Thyroid gland (tissue), 4 donors: ENCODE data around the gene PAX3. TPM values are rescaled to one million over a fixed set of nuclear protein-coding genes. Genes with fewer than 3 reads are reported as not detected.

Experiments used
- DNase-seq, 2 donors: peaks; one replicate each; pipeline ENCODE4 v3.0.0-alpha.2; 2019
- H3K27ac ChIP-seq, 3 donors: fragments of 200-600 bp; sonication (generic); 1 replicate in 2 of 3; 2 replicates in 1 of 3; pipeline ENCODE4 v1.5.1; 2016 to 2019; ENCODE audit warnings: mild to moderate bottlenecking in 1 of 3, moderate library complexity in 1 of 3
- H3K27me3 ChIP-seq: fragments of 200-600 bp; sonication (generic); one replicate; pipeline ENCODE4 v1.5.1; 2019
- H3K36me3 ChIP-seq, 2 donors: fragments of 200-600 bp; sonication (generic); one replicate each; pipeline ENCODE4 v1.5.1; 2016 to 2019
- H3K4me1 ChIP-seq, 2 donors: fragments of 200-600 bp; sonication (generic); one replicate each; pipeline ENCODE4 v1.5.1; 2017 to 2019
- H3K4me3 ChIP-seq, 3 donors: fragments of 200-600 bp; sonication (generic); replicated peaks in 1 of 3; 1 replicate in 2 of 3; 2 replicates in 1 of 3; pipeline ENCODE4 v1.5.1; 2016; ENCODE audit warnings: mild to moderate bottlenecking in 1 of 3
- H3K9me3 ChIP-seq: fragments of 200-600 bp; sonication (generic); one replicate; pipeline ENCODE4 v1.5.1; 2017
- POLR2A ChIP-seq, 2 donors: fragments of 450-650 bp; IDR thresholded peaks; one replicate each; pipeline ENCODE4 v1.6.1; 2017; ENCODE audit warnings: antibody characterized with exemption in 2 of 2, mild to moderate bottlenecking in 2 of 2, moderate library complexity in 1 of 2
- WGBS, 2 donors: methylation state at CpG; one replicate each; pipeline ENCODE4 v1.1.5; 2017; 5-methylcytosine and 5-hydroxymethylcytosine counted together
- intact Hi-C: fragments of 100-400 bp; cut with DNase I; formaldehyde crosslinking; loops from one replicate; pipeline ENCODE4 v1.15.1; 2023
- total RNA-seq, 4 donors: library from RNA; depleted of rRNA; stranded (reverse); fragments of >200 nt; gene quantifications; one replicate each; pipeline ENCODE4 v1.2.3, GENCODE V29; 2016
- TF ChIP-seq, protein P1 (sequence below), 6 experiments: fragments of 200-600 bp in 3 of 6; fragments of 450-650 bp in 3 of 6; sonication (generic) in 3 of 6; IDR thresholded peaks; one replicate each; pipeline ENCODE4 v1.5.1; 2016 to 2019; ENCODE audit warnings: antibody characterized with exemption in 6 of 6, mild to moderate bottlenecking in 2 of 6, inconsistent platforms in 1 of 6, moderate library complexity in 1 of 6

The PAX3 gene
- total RNA-seq, 4 donors from 2014 or later, result not detected

DNA sequence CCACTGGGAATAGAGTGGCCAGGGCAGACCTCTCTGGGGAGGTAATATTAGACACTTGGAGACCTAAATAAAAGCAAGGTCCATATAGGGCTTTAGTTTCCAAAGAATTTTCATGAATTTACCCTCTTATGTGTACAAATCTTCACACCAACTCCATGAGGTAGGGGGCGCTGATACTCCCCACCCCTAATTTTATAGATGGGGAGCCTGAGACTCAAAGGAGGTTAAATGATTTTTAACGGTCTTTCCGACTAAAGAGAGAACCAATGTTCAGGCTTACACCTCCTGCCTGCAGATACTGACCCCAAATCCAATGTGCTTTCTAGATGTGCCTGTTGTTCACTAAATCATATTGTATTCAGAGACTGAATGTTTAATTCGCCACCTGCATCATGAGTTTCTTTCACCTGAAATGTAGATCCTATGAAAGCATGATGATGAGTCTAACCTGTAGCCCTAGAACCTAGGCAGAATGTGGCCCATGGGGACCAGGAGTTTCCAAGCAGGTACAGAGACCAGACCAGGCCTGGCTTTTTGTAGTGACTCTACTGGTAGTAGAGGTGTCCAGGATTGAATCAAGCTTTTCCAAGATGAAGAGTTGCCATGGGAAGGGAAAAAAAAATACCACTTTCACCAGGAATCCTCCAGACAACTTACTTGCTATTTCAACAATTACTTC, 16.8 kb upstream of the PAX3 start:
- Histone ChIP-seq H3K4me1 (peaks cover 0 to 12% of the 10 kb centered on the region in 2 donors), H3K4me3 (no peak overlapping the region)

DNA sequence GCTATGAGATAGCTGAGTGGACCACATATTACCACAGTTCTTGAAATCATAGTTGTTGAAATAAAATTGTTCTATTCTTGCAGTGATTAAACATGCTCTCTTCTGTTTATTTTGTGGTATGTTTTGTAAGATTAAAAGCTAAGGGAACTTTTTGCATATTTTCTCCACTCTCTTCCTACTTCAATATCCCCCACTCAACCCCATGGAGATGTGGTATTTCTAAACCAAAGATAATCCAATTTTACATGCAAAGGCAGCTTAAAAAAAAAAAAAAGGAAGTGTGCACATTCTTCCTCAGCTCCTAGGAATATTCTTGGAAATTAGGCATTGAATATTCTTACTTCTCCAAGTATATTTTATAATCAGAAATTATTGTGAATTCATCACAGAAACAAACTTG, 15.0 kb upstream of the PAX3 start:
- no peak for DNase-seq
- Histone ChIP-seq H3K4me1 (peaks cover 0 to 12% of the 10 kb centered on the region in 2 donors), H3K27me3 (peaks cover 37% of the 10 kb centered on the region), H3K36me3 (no peaks in the 10 kb centered on the region), H3K4me3 (no peak overlapping the region), H3K27ac (no peak overlapping the region), H3K9me3 (no peaks in the 10 kb centered on the region)
- no peak for TF ChIP-seq POLR2A (IDR thresholded peaks at IDR 0.05)
- TF ChIP-seq, protein P1, sequence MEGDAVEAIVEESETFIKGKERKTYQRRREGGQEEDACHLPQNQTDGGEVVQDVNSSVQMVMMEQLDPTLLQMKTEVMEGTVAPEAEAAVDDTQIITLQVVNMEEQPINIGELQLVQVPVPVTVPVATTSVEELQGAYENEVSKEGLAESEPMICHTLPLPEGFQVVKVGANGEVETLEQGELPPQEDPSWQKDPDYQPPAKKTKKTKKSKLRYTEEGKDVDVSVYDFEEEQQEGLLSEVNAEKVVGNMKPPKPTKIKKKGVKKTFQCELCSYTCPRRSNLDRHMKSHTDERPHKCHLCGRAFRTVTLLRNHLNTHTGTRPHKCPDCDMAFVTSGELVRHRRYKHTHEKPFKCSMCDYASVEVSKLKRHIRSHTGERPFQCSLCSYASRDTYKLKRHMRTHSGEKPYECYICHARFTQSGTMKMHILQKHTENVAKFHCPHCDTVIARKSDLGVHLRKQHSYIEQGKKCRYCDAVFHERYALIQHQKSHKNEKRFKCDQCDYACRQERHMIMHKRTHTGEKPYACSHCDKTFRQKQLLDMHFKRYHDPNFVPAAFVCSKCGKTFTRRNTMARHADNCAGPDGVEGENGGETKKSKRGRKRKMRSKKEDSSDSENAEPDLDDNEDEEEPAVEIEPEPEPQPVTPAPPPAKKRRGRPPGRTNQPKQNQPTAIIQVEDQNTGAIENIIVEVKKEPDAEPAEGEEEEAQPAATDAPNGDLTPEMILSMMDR (IDR thresholded peaks at IDR 0.05), result no peak
- intact Hi-C loops, result loop anchor here (10.0 kb wide), 3 partner anchors 91 to 251 kb away; no protein-coding TSS in a partner anchor

More for the DNA sequence above, 16.8 kb upstream of the PAX3 start:
- Histone ChIP-seq H3K27me3 (peaks cover 27% of the 10 kb centered on the region), H3K27ac (no peak overlapping the region), H3K36me3 (no peaks in the 10 kb centered on the region), H3K9me3 (no peaks in the 10 kb centered on the region)
- TF ChIP-seq POLR2A (IDR thresholded peaks at IDR 0.05), result no peak
- TF ChIP-seq, protein P1 (IDR thresholded peaks at IDR 0.05), result no peak
- intact Hi-C loops, result loop anchor here (5.0 to 10.0 kb wide), 4 partner anchors 89 to 297 kb away; no protein-coding TSS in a partner anchor
- DNase-seq, result no peak
- 49 to 63% methylated on average over 4 of the region's 4 CpGs for WGBS, 2 donors

DNA sequence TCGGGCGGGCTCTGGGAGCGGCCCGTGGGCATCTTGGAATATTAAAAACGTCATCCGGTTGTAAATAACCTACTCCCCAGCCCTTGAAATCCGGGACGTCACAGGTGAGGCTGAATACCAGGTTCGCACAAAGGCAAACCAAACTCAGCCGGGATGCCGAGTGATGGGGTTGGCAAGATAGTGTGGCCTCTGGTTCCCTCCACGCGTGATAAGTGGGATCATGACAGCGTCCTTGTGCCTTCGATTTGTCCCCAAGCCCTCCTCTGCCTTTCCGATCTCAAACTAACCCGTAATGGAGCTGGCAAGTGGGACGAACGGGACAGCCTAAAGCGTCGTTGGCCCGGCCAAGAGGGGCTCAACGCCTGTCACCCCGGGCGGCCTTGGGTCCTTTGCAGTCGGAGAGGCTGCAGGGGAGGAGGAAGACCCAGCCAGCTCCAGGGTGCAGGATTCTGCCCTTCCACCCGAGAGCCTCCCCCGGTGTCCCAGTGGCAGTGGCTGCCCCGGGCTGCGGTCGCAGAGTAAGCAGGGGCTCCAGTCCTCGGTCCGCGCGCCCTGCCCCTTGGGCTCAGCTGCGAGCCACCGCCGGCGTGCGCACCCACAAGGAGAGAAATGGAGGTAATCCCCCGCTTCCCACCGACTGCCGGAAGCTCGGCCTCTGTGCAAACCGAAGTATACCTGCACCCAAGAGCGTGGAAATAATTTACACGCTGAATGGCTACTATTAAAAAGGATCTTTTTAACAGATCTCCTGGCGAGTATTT, 13.4 kb upstream of the PAX3 start:
- Histone ChIP-seq H3K27me3 (peaks cover 51% of the 10 kb centered on the region), H3K4me1 (peaks cover 0 to 8% of the 10 kb centered on the region in 2 donors), H3K27ac (no peak overlapping the region), H3K4me3 (no peak overlapping the region), H3K36me3 (no peaks in the 10 kb centered on the region), H3K9me3 (no peaks in the 10 kb centered on the region)
- DNase-seq, result no peak
- WGBS, 2 donors, result 7 to 8% methylated on average over 42 to 46 of the region's 48 CpGs
- intact Hi-C loops, result loop anchor here (10.0 kb wide), 3 partner anchors 93 to 253 kb away; no protein-coding TSS in a partner anchor
- TF ChIP-seq, protein P1 (IDR thresholded peaks at IDR 0.05), result no peak
- no peak for TF ChIP-seq POLR2A (IDR thresholded peaks at IDR 0.05)

DNA sequence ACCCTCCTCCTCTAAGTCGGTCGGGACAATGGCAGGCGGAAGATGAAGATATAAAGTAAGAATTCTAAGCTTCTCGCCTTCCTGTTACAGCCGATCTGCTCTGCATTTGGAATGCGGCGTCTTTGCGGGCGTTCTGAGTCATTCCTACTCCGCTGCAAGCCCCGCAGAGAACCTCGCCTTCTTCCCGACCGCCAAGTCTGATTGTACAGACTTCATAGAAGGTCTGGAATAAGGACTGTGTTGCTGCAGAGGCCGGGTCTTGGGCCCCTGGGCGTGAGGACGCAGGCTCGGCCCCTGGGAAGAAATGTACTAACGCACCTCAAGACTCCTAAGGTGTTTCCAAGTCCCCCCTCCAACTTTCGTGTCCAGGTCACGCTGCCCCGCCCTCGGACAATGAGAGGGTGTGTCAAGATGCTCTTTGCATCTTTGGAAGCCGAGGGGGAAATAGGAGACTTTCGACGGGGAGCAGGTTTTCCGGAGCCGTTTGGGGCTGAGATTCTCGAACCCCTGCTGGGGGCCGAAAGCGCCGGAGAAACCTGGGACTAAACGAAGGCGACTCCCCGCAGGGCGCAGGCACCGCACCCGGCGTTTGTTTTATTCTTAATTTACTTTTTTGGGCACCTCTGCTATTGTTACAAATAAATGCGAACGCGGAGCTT, 12.7 kb upstream of the PAX3 start:
- DNase-seq, result no peak
- Histone ChIP-seq H3K27me3 (peaks cover 58% of the 10 kb centered on the region), H3K9me3 (no peaks in the 10 kb centered on the region), H3K4me3 (no peak overlapping the region), H3K27ac (no peak overlapping the region), H3K4me1 (peaks cover 2 to 15% of the 10 kb centered on the region in 2 donors), H3K36me3 (no peaks in the 10 kb centered on the region)
- intact Hi-C loops, result loop anchor here (10.0 kb wide), 3 partner anchors 93 to 253 kb away; no protein-coding TSS in a partner anchor
- TF ChIP-seq, protein P1 (IDR thresholded peaks at IDR 0.05), result no peak
- no peak for TF ChIP-seq POLR2A (IDR thresholded peaks at IDR 0.05)
- WGBS, 2 donors, result 7 to 8% methylated on average over 42 of the region's 42 CpGs
